H9 (cell line): ENCODE results near the gene LRP5. TPM values are rescaled to one million over a fixed set of nuclear protein-coding genes. Genes with fewer than 3 reads are reported as not detected.

ENCODE experiments used
- DNase-seq: peaks from one replicate; pipeline ENCODE4 v3.0.0-alpha.2; 2017
- H2AFZ ChIP-seq: one replicate; pipeline ENCODE4 v1.6.1; 2013; ENCODE audit warnings: mild to moderate bottlenecking, low read length, control low read depth, moderate library complexity
- H2AK5ac ChIP-seq: 2 replicates; pipeline ENCODE4 v1.6.1; 2013; ENCODE audit warnings: low read length, control low read depth, mixed read lengths; ENCODE audit not compliant: insufficient read length
- H2BK120ac ChIP-seq: one replicate; pipeline ENCODE4 v1.6.1; 2013; ENCODE audit warnings: low read depth, mild to moderate bottlenecking, low read length, control low read depth, inconsistent platforms; ENCODE audit not compliant: poor library complexity, severe bottlenecking
- H2BK12ac ChIP-seq: 2 replicates; pipeline ENCODE4 v1.6.1; 2013; ENCODE audit warnings: low read length, control low read depth, mixed read lengths, low read depth; ENCODE audit not compliant: insufficient read length
- H2BK15ac ChIP-seq: 2 replicates; pipeline ENCODE4 v1.6.1; 2013; ENCODE audit warnings: low read depth, low read length, control low read depth
- H2BK20ac ChIP-seq: one replicate; pipeline ENCODE4 v1.6.1; 2013; ENCODE audit warnings: low read depth, mild to moderate bottlenecking, low read length, control low read depth, inconsistent platforms; ENCODE audit not compliant: poor library complexity, severe bottlenecking
- H2BK5ac ChIP-seq: 2 replicates; pipeline ENCODE4 v1.6.1; 2013; ENCODE audit warnings: low read length, control low read depth, mixed read lengths; ENCODE audit not compliant: insufficient read length
- H3K14ac ChIP-seq: 2 replicates; pipeline ENCODE4 v1.6.1; 2013; ENCODE audit warnings: low read length, control low read depth; ENCODE audit not compliant: insufficient read depth
- H3K18ac ChIP-seq: 2 replicates; pipeline ENCODE4 v1.6.1; 2013; ENCODE audit warnings: low read depth, mild to moderate bottlenecking, mixed read lengths, low read length, control low read depth; ENCODE audit not compliant: insufficient read length
- H3K23ac ChIP-seq: 2 replicates; pipeline ENCODE4 v1.6.1; 2013; ENCODE audit warnings: low read length, control low read depth, mixed read lengths, low read depth; ENCODE audit not compliant: insufficient read length
- H3K23me2 ChIP-seq: 2 replicates; pipeline ENCODE4 v1.6.1; 2013; ENCODE audit warnings: low read depth, mild to moderate bottlenecking, mixed read lengths, low read length, control low read depth; ENCODE audit not compliant: insufficient read length, poor library complexity, severe bottlenecking
- H3K27ac ChIP-seq: 2 replicates; pipeline ENCODE4 v1.5.1; 2013; ENCODE audit warnings: low read length, control low read depth, mixed read lengths, low read depth; ENCODE audit not compliant: insufficient read length
- H3K27me3 ChIP-seq: 2 replicates; pipeline ENCODE4 v1.6.1; 2013; ENCODE audit warnings: low read length, control low read depth, inconsistent platforms; ENCODE audit not compliant: insufficient read depth
- H3K4ac ChIP-seq: 2 replicates; pipeline ENCODE4 v1.6.1; 2013; ENCODE audit warnings: low read depth, mild to moderate bottlenecking, control low read depth, inconsistent platforms, low read length, moderate library complexity
- H3K4me1 ChIP-seq: 2 replicates; pipeline ENCODE4 v1.6.1; 2013; ENCODE audit warnings: low read length, control low read depth, inconsistent platforms; ENCODE audit not compliant: insufficient read depth
- H3K4me2 ChIP-seq: 2 replicates; pipeline ENCODE4 v1.6.1; 2013; ENCODE audit warnings: low read length, control low read depth, mixed read lengths; ENCODE audit not compliant: insufficient read length, insufficient read depth
- H3K56ac ChIP-seq: 2 replicates; pipeline ENCODE4 v1.6.1; 2013; ENCODE audit warnings: low read depth, mild to moderate bottlenecking, mixed read lengths, low read length, control low read depth; ENCODE audit not compliant: insufficient read length
- H3K79me1 ChIP-seq: 2 replicates; pipeline ENCODE4 v1.6.1; 2013; ENCODE audit warnings: low read depth, mild to moderate bottlenecking, moderate library complexity, low read length, control low read depth, inconsistent platforms; ENCODE audit not compliant: insufficient read depth, poor library complexity, severe bottlenecking
- H3K79me2 ChIP-seq: 2 replicates; pipeline ENCODE4 v1.6.1; 2013; ENCODE audit warnings: low read length, control low read depth, inconsistent platforms; ENCODE audit not compliant: insufficient read depth
- H3K9ac ChIP-seq: 2 replicates; pipeline ENCODE4 v1.6.1; 2013; ENCODE audit warnings: low read length, control low read depth, mixed read lengths; ENCODE audit not compliant: insufficient read length; ENCODE audit errors: extremely low read depth
- H3K9me3 ChIP-seq: one replicate; pipeline ENCODE4 v1.6.1; 2013; ENCODE audit warnings: low read depth, low read length, inconsistent platforms; ENCODE audit not compliant: control insufficient read depth
- H3T11ph ChIP-seq: one replicate; pipeline ENCODE4 v1.6.1; 2013; ENCODE audit warnings: mild to moderate bottlenecking, low read length, control low read depth, inconsistent platforms
- H4K20me1 ChIP-seq: one replicate; pipeline ENCODE4 v1.6.1; 2013; ENCODE audit not compliant: control insufficient read depth, insufficient read length, insufficient read depth
- H4K5ac ChIP-seq: 2 replicates; pipeline ENCODE4 v1.6.1; 2013; ENCODE audit warnings: low read depth, mild to moderate bottlenecking, mixed read lengths, low read length, control low read depth; ENCODE audit not compliant: insufficient read length
- H4K8ac ChIP-seq: replicated peaks from 2 replicates; pipeline ENCODE4 v1.6.1; 2013; ENCODE audit warnings: low read length, control low read depth, mixed read lengths, low read depth; ENCODE audit not compliant: insufficient read length
- H4K91ac ChIP-seq: 2 replicates; pipeline ENCODE4 v1.6.1; 2013; ENCODE audit warnings: low read depth, mild to moderate bottlenecking, moderate library complexity, mixed read lengths, low read length, control low read depth; ENCODE audit not compliant: insufficient read length
- H3K27ac Mint-ChIP-seq, 3 experiments: 2 replicates in 2 of 3; 3 replicates in 1 of 3; pipeline ENCODE4 v1.8.0; 2020 to 2021; ENCODE audit warnings: mixed read lengths in 3 of 3, mild to moderate bottlenecking in 1 of 3, moderate library complexity in 1 of 3
- H3K27me3 Mint-ChIP-seq: 2 replicates; pipeline ENCODE4 v1.8.0; 2021; ENCODE audit warnings: low read depth, mild to moderate bottlenecking, moderate library complexity, mixed read lengths
- H3K36me3 Mint-ChIP-seq, 3 experiments: 2 replicates in 2 of 3; 3 replicates in 1 of 3; pipeline ENCODE4 v1.8.0; 2020 to 2021; ENCODE audit warnings: low read depth in 3 of 3, mixed read lengths in 3 of 3; ENCODE audit not compliant: insufficient read depth in 1 of 3
- H3K4me1 Mint-ChIP-seq, 2 experiments: 2 replicates each; pipeline ENCODE4 v1.8.0; 2020; ENCODE audit warnings: mixed read lengths in 2 of 2
- H3K4me3 Mint-ChIP-seq, 2 experiments: 2 replicates in 1 of 2; 3 replicates in 1 of 2; pipeline ENCODE4 v1.8.0; 2020 to 2021; ENCODE audit warnings: mild to moderate bottlenecking in 2 of 2, mixed read lengths in 2 of 2, moderate library complexity in 1 of 2
- H3K9me3 Mint-ChIP-seq, 2 experiments: 2 replicates in 1 of 2; 3 replicates in 1 of 2; pipeline ENCODE4 v1.8.0; 2020; ENCODE audit warnings: mild to moderate bottlenecking in 2 of 2, mixed read lengths in 2 of 2, moderate library complexity in 1 of 2
- CTCF ChIP-seq: fragments of 200-600 bp; sonication (generic); conservative IDR thresholded peaks from 3 replicates; pipeline ENCODE4 v1.8.0; 2021; ENCODE audit warnings: antibody characterized with exemption, mild to moderate bottlenecking
- WGBS: extraction: QIAGEN DNeasy Blood & Tissue Kit; methylation state at CpG from one replicate; pipeline ENCODE4 v1.1.7; 2013; ENCODE audit warnings: missing lambda C conversion rate, low lambda C conversion rate, mixed read lengths; ENCODE audit not compliant: insufficient read length; ENCODE audit errors: extremely low coverage; 5-methylcytosine and 5-hydroxymethylcytosine counted together
- total RNA-seq: library from RNA; stranded (reverse); gene quantifications from 2 replicates; pipeline ENCODE4 v1.2.1, GENCODE V29; 2021

Gene LRP5
- total RNA-seq, 1 experiment from 2014 or later, result 38.4 TPM

GRCh38 chr11:68457216-68457897 is 145.0 kb downstream of the LRP5 start:
- H3K36me3 Mint-ChIP-seq, result peaks cover 0 to 1% (median 0%) of the 10 kb centered on the region in 3 experiments; a peak in 1 of 7 replicates
- H3K4me3 Mint-ChIP-seq, result no peak overlapping the region

More at GRCh38 chr11:68457216-68457897, 145.0 kb downstream of the LRP5 start:
- Histone ChIP-seq H3K27ac (no peak overlapping the region), H2AFZ (no peak overlapping the region), H3K9me3 (no peaks in the 10 kb centered on the region), H3K79me2 (peaks cover 12% of the 10 kb centered on the region), H3K9ac (no peak overlapping the region), H3K79me1 (no peaks in the 10 kb centered on the region), H3K27me3 (no peaks in the 10 kb centered on the region), H3K4ac (no peak overlapping the region), H2BK12ac (no peak overlapping the region), H2AK5ac (no peak overlapping the region), H3K18ac (no peak overlapping the region), H2BK120ac (no peak overlapping the region), H2BK5ac (no peak overlapping the region), H3K23me2 (peaks cover 6% of the 10 kb centered on the region), H2BK20ac (no peak overlapping the region), H3K23ac (no peak overlapping the region), H3K4me2 (no peak overlapping the region), H2BK15ac (no peak overlapping the region; the same call in 1 of the 2 replicates), H3K4me1 (no peaks in the 10 kb centered on the region; the same call in 1 of the 2 replicates), H3K14ac (no peak overlapping the region; the same call in 1 of the 2 replicates), H3K56ac (no peak overlapping the region), H4K5ac (no peak overlapping the region), H3T11ph (no peak overlapping the region), H4K91ac (no peak overlapping the region), H4K20me1 (peaks cover 4% of the 10 kb centered on the region), H4K8ac (no peak overlapping the region)
- DNase-seq, result no peak
- no peak overlapping the region for H3K27ac Mint-ChIP-seq
- no peaks in the 10 kb centered on the region; a peak in 1 of 5 replicates for H3K9me3 Mint-ChIP-seq
- no CpG with 5 or more reads among the region's 8 CpGs for WGBS
- H3K27me3 Mint-ChIP-seq, result peaks cover 3% of the 10 kb centered on the region; the same call in 1 of the 2 replicates
- TF ChIP-seq CTCF, result no peak
- H3K4me1 Mint-ChIP-seq, result peaks cover 15 to 27% of the 10 kb centered on the region in 2 experiments
